GM21619 (cell line): Measurements from ENCODE around the gene LAPTM4A.

Source experiments
- ATAC-seq: cut with Tn5 transposase; IDR thresholded peaks from one replicate; pipeline ENCODE4 v1.9.1; 2021; ENCODE audit not compliant: unreplicated experiment

Gene LAPTM4A

GRCh38 chr2:19989667-19990415, 61.6 kb downstream of the LAPTM4A start, which contains the start of gene WDR35:
WDR35 (minus strand) TSS chr2:19990105; CDS start chr2:19990015, 90 bp downstream.
- peak; percentile 89 for ATAC-seq

GRCh38 chr2:19989342-19989666, 62.1 kb downstream of the LAPTM4A start:
- no peak for ATAC-seq

DNA sequence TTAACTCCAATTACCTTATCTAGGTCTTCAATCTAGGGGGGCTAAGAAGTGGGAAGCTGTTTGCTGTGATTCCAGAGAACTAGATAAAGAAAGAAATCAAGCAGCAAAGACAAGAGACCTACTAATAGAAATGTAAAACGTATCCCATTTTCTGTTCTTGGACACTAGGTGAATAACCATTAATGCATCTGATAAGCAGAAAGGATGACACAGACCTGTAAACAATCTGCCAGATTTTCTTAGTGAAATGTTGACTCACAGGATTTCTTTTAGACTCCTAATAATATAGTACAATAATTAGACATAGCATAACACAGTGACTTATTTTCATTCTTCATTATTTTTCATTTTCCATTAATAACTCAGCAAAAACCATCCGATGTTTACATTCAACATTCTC, 62.8 kb downstream of the LAPTM4A start:
- no peak for ATAC-seq

GRCh38 chr2:19987936-19988335, 63.5 kb downstream of the LAPTM4A start:
- ATAC-seq, result peak; percentile 71
